SU-DHL-6 (cell line): ENCODE measurements around the gene NKAIN4.
"Not testable (repeated sequence)": the region's sequence is repeated elsewhere in the genome, so short reads cannot be mapped to it uniquely, and the experiment has no call there.

Experiments
- H2AFZ ChIP-seq: fragments of 200-600 bp; sonication (generic); 2 replicates; pipeline ENCODE4 v1.6.1; 2014; ENCODE audit warnings: low read depth, mild to moderate bottlenecking, moderate library complexity, mixed read lengths, antibody characterized with exemption, low read length; ENCODE audit not compliant: severe bottlenecking
- H3F3A ChIP-seq: fragments of 200-600 bp; shearing (Covaris generic); 2 replicates; pipeline ENCODE4 v1.6.0; 2016; ENCODE audit warnings: antibody characterized with exemption, mild to moderate bottlenecking; ENCODE audit not compliant: insufficient read depth
- H3K27ac ChIP-seq: fragments of 200-600 bp; sonication (generic); 2 replicates; pipeline ENCODE4 v1.5.1; 2016; ENCODE audit warnings: low read depth, mild to moderate bottlenecking, low read length, moderate library complexity, mixed read lengths
- H3K27me3 ChIP-seq: fragments of 200-600 bp; sonication (generic), shearing (Covaris generic); 2 replicates; pipeline ENCODE4 v1.6.0; 2014; ENCODE audit warnings: mild to moderate bottlenecking, low read length
- H3K36me3 ChIP-seq: fragments of 200-600 bp; sonication (generic); 2 replicates; pipeline ENCODE4 v1.6.1; 2014; ENCODE audit warnings: mild to moderate bottlenecking, low read length, mixed read lengths
- H3K4me2 ChIP-seq: fragments of 300-600, 200-600 bp; shearing (Covaris generic), sonication (generic); 2 replicates; pipeline ENCODE4 v1.6.0; 2014; ENCODE audit warnings: low read length, low read depth, mild to moderate bottlenecking; ENCODE audit not compliant: poor library complexity, severe bottlenecking
- H3K4me3 ChIP-seq: fragments of 200-600 bp; sonication (generic); 2 replicates; pipeline ENCODE4 v1.5.1; 2014; ENCODE audit warnings: antibody characterized with exemption, low read length, mild to moderate bottlenecking, mixed read lengths; ENCODE audit not compliant: insufficient read depth, poor library complexity, severe bottlenecking
- H3K79me2 ChIP-seq: fragments of 200-600 bp; sonication (generic); 2 replicates; pipeline ENCODE4 v1.6.1; 2014; ENCODE audit warnings: mild to moderate bottlenecking, low read length, moderate library complexity; ENCODE audit not compliant: insufficient read depth
- H3K9ac ChIP-seq: fragments of 200-600 bp; sonication (generic); 2 replicates; pipeline ENCODE4 v1.7.0; 2014; ENCODE audit warnings: mild to moderate bottlenecking, low read length
- H3K9me2 ChIP-seq: fragments of 200-600 bp; sonication (generic); replicated peaks from 2 replicates; pipeline ENCODE4 v1.6.1; 2014; ENCODE audit warnings: low read length; ENCODE audit not compliant: insufficient read depth
- H3K9me3 ChIP-seq: fragments of 200-600 bp; sonication (generic); 2 replicates; pipeline ENCODE4 v1.6.1; 2014; ENCODE audit warnings: low read length, mixed read lengths; ENCODE audit not compliant: insufficient read depth
- H4K20me1 ChIP-seq: fragments of 200-600 bp; sonication (generic); 2 replicates; pipeline ENCODE4 v1.6.1; 2014; ENCODE audit warnings: low read depth, mild to moderate bottlenecking, antibody characterized with exemption, low read length, moderate library complexity, mixed read lengths
- EZH2phosphoT487 ChIP-seq: fragments of 200-600 bp; sonication (generic), shearing (Covaris generic); conservative IDR thresholded peaks from 2 replicates; pipeline ENCODE4 v1.6.1; 2018; ENCODE audit warnings: mild to moderate bottlenecking, antibody characterized with exemption, low read length, moderate library complexity, mixed read lengths
- TF ChIP-seq, protein P1 (sequence below): fragments of 200-600 bp; sonication (generic); IDR thresholded peaks from one replicate; pipeline ENCODE4 v1.5.1; 2017; ENCODE audit warnings: antibody characterized with exemption, mild to moderate bottlenecking, low read length, moderate library complexity; ENCODE audit not compliant: insufficient read depth, poor library complexity, severe bottlenecking

Gene NKAIN4

DNA sequence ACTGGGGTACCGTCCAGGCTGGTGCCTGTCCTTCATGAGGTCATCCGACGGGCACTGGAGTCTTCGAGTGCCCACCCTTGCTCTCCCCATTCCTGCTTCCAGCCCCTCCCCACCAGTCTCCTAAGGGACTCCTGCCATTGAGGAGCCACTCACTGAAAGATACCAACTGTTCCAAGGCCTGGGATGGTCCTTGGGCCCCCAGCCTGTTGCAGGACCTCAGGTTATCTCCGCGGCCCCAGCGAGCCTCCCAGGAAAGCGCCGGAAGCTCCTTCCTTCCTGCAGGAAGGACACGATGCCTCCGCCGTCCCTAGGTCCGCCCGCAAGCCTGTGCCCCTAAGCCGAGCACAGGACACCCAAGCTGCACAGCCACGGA lies 1.2 kb downstream of the NKAIN4 start:
- no peaks in the 10 kb centered on the region for H3K9me2 ChIP-seq
- H2AFZ ChIP-seq, result no peak overlapping the region
- H3K36me3 ChIP-seq, result no peaks in the 10 kb centered on the region
- no peaks in the 10 kb centered on the region for H3K79me2 ChIP-seq
- TF ChIP-seq, protein P1, sequence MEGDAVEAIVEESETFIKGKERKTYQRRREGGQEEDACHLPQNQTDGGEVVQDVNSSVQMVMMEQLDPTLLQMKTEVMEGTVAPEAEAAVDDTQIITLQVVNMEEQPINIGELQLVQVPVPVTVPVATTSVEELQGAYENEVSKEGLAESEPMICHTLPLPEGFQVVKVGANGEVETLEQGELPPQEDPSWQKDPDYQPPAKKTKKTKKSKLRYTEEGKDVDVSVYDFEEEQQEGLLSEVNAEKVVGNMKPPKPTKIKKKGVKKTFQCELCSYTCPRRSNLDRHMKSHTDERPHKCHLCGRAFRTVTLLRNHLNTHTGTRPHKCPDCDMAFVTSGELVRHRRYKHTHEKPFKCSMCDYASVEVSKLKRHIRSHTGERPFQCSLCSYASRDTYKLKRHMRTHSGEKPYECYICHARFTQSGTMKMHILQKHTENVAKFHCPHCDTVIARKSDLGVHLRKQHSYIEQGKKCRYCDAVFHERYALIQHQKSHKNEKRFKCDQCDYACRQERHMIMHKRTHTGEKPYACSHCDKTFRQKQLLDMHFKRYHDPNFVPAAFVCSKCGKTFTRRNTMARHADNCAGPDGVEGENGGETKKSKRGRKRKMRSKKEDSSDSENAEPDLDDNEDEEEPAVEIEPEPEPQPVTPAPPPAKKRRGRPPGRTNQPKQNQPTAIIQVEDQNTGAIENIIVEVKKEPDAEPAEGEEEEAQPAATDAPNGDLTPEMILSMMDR, result no peak
- TF ChIP-seq EZH2phosphoT487, result no peak
- H3F3A ChIP-seq, result no peaks in the 10 kb centered on the region
- no peaks in the 10 kb centered on the region for H3K9me3 ChIP-seq
- no peak overlapping the region for H3K4me2 ChIP-seq
- H3K9ac ChIP-seq, result no peak overlapping the region
- no peaks in the 10 kb centered on the region for H3K27me3 ChIP-seq
- H3K4me3 ChIP-seq, result no peak overlapping the region
- no peak overlapping the region for H3K27ac ChIP-seq
- H4K20me1 ChIP-seq, result no peaks in the 10 kb centered on the region

DNA sequence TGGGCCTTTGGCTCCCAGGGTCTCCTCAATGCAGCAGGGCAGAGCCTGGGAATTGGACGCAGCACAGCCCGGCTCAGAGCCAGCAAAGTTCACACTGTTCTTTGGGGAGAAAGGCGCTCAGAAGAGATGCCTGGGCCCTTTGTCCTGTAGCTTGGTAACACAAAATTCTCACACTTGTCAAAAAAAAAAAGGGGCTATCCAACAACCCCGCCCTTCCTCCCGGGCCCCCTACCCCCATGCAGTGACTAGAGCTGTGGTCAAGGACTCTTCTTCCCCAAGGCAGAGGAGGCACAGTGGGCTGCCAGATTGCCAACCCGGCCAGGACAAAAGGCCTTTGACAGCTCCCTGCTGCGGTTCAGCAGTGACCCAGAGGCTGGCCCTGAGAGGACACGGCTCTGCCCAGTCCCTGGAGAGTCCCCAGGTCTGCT lies 2.0 kb downstream of the NKAIN4 start:
- no peaks in the 10 kb centered on the region for H3K79me2 ChIP-seq
- TF ChIP-seq, protein P1, result no peak
- no peak for TF ChIP-seq EZH2phosphoT487
- no peak overlapping the region for H3K4me3 ChIP-seq
- no peaks in the 10 kb centered on the region for H3K27me3 ChIP-seq
- no peaks in the 10 kb centered on the region for H4K20me1 ChIP-seq
- H3F3A ChIP-seq, result no peaks in the 10 kb centered on the region
- H3K9me2 ChIP-seq, result no peaks in the 10 kb centered on the region
- H3K9me3 ChIP-seq, result no peaks in the 10 kb centered on the region
- H3K4me2 ChIP-seq, result no peak overlapping the region
- H3K36me3 ChIP-seq, result no peaks in the 10 kb centered on the region
- H3K9ac ChIP-seq, result no peak overlapping the region
- no peak overlapping the region for H3K27ac ChIP-seq
- no peak overlapping the region for H2AFZ ChIP-seq

DNA sequence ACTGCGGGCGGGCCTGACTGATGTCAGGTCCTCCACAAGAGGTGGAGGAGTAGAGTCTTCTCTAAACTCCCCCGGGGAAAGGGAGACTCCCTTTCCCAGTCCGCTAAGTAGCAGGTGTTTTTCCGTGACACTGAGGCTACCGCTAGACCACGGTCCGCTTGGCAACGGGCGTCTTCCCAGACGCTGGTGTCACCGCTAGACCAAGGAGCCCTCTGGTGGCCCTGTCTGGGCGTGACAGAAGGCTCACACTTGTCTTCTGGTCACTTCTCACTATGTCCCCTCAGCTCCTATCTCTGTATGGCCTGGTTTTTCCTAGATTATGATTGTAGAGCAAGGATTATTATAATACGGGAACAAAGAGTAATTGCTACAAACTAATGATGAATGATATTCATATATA lies 2.9 kb downstream of the NKAIN4 start:
- H4K20me1 ChIP-seq, H3K9me2 ChIP-seq, H3K27me3 ChIP-seq, H3K4me2 ChIP-seq, H3F3A ChIP-seq, H2AFZ ChIP-seq, H3K27ac ChIP-seq, H3K9me3 ChIP-seq, H3K79me2 ChIP-seq, H3K4me3 ChIP-seq, H3K9ac ChIP-seq, H3K36me3 ChIP-seq: not testable (repeated sequence)

DNA sequence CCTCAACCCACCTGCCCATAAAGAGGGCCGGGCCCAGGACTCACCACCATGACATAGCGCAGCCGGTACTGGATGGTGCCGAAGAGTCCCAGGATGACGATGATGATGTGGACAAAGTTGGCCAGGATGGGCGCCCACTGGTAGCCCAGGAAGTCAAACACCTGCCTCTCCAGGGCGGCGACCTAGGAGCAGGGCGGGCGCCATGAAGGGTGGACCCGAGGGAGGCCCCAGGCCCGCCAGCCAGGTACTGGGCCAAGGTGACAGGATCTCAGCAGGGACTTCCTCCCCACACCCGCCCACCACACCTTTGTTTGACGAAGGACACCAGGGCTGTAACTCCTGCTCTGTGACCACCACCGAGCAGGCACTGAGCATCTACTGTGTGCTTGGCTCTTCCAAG lies 4.4 kb downstream of the NKAIN4 start:
- Histone ChIP-seq H3K36me3 (no peaks in the 10 kb centered on the region), H3K4me3 (no peak overlapping the region), H3F3A (no peaks in the 10 kb centered on the region), H3K27ac (no peak overlapping the region), H4K20me1 (no peaks in the 10 kb centered on the region), H3K4me2 (no peak overlapping the region), H3K9ac (no peak overlapping the region), H3K9me3 (no peaks in the 10 kb centered on the region), H3K9me2 (no peaks in the 10 kb centered on the region), H3K79me2 (no peaks in the 10 kb centered on the region), H3K27me3 (no peaks in the 10 kb centered on the region), H2AFZ (no peak overlapping the region)
- TF ChIP-seq, protein P1, result no peak
- TF ChIP-seq EZH2phosphoT487, result no peak
